H1 (cell line): ENCODE results near the gene SCO1. TPM values are rescaled to one million over a fixed set of nuclear protein-coding genes. Genes with fewer than 3 reads are reported as not detected.
A peak's percentile ranks its signal among the peaks of the same experiment; 100 is the strongest.

ENCODE experiments used
- CTCF ChIA-PET: fragments of 300-600 bp; sonication (Branson Sonifier 250); formaldehyde crosslinking; loops from one replicate; lab custom pipeline; 2021; ENCODE audit not compliant: partially characterized antibody; lab: Charles Lee
- POLR2A ChIA-PET: fragments of 300-600 bp; sonication (Branson Sonifier 250); formaldehyde crosslinking; loops from one replicate; lab custom pipeline; 2021; ENCODE audit warnings: inconsistent platforms; ENCODE audit not compliant: partially characterized antibody; lab: Charles Lee
- DNase-seq, 2 experiments: peaks; one replicate each; pipeline versions ENCODE4 v3.0.0 to v3.0.0-alpha.2; 2010 to 2022; ENCODE audit warnings: low spot score in 2 of 2, low read depth in 1 of 2, mixed read lengths in 1 of 2
- FAIRE-seq: peaks from 2 replicates; lab custom pipeline; 2011; peaks lifted over from hg19 to GRCh38; lab: Jason Lieb, UNC
- H2AFZ ChIP-seq: 2 replicates; pipeline ENCODE4 v1.8.1; 2012; ENCODE audit warnings: low read length, inconsistent platforms
- H2AK5ac ChIP-seq: 2 replicates; pipeline ENCODE4 v1.6.1; 2013; ENCODE audit warnings: low read depth, low read length
- H2BK120ac ChIP-seq: replicated peaks from 2 replicates; pipeline ENCODE3; 2013; ENCODE audit warnings: low read depth, low read length, inconsistent platforms
- H2BK12ac ChIP-seq: 2 replicates; pipeline ENCODE4 v1.6.1; 2013; ENCODE audit warnings: low read depth, low read length
- H2BK15ac ChIP-seq: 2 replicates; pipeline ENCODE4 v1.6.1; 2013; ENCODE audit warnings: low read length
- H2BK20ac ChIP-seq: 2 replicates; pipeline ENCODE4 v1.6.1; 2013; ENCODE audit warnings: low read length
- H2BK5ac ChIP-seq: 2 replicates; pipeline ENCODE4 v1.6.1; 2013; ENCODE audit warnings: low read depth, low read length
- H3K14ac ChIP-seq: 2 replicates; pipeline ENCODE4 v1.6.1; 2013; ENCODE audit warnings: inconsistent platforms; ENCODE audit not compliant: insufficient read length
- H3K18ac ChIP-seq: 2 replicates; pipeline ENCODE4 v1.6.1; 2013; ENCODE audit warnings: low read length; ENCODE audit errors: extremely low read depth
- H3K23ac ChIP-seq: 2 replicates; pipeline ENCODE4 v1.6.1; 2013; ENCODE audit warnings: inconsistent platforms; ENCODE audit not compliant: insufficient read length
- H3K23me2 ChIP-seq: 2 replicates; pipeline ENCODE4 v1.6.1; 2013; ENCODE audit warnings: low read depth, low read length
- H3K27ac ChIP-seq: 2 replicates; pipeline ENCODE4 v1.6.1; 2011; ENCODE audit warnings: low read depth, low read length, inconsistent platforms
- H3K27me3 ChIP-seq, 4 experiments: replicated peaks in 1 of 4; 1 replicate in 1 of 4; 2 replicates in 3 of 4; pipeline versions ENCODE4 v1.6.1 to v1.8.1; 2011 to 2013; ENCODE audit warnings: low read length in 3 of 4, mild to moderate bottlenecking in 3 of 4, inconsistent platforms in 2 of 4, mixed read lengths in 2 of 4, moderate library complexity in 1 of 4; ENCODE audit not compliant: control insufficient read depth in 3 of 4, insufficient read depth in 3 of 4; ENCODE audit errors: extremely low read depth in 1 of 4
- H3K36me3 ChIP-seq, 4 experiments: 2 replicates each; pipeline versions ENCODE4 v1.6.1 to v1.8.1; 2011 to 2013; ENCODE audit warnings: mild to moderate bottlenecking in 4 of 4, low read length in 3 of 4, moderate library complexity in 2 of 4, control low read depth in 1 of 4, inconsistent platforms in 1 of 4; ENCODE audit not compliant: insufficient read depth in 4 of 4, control insufficient read depth in 2 of 4
- H3K4ac ChIP-seq: replicated peaks from 2 replicates; pipeline ENCODE3; 2013; ENCODE audit warnings: low read length, low read depth, mixed read lengths, inconsistent platforms; ENCODE audit not compliant: insufficient read length
- H3K4me1 ChIP-seq, 4 experiments: replicated peaks in 1 of 4; 1 replicate in 1 of 4; 2 replicates in 3 of 4; pipeline versions ENCODE4 v1.6.1 to v1.8.1; 2011 to 2013; ENCODE audit warnings: low read length in 3 of 4, inconsistent platforms in 2 of 4, mixed read lengths in 1 of 4; ENCODE audit not compliant: insufficient read depth in 4 of 4, control insufficient read depth in 3 of 4
- H3K4me2 ChIP-seq, 2 experiments: 2 replicates each; pipeline versions ENCODE4 v1.6.1 to v1.8.1; 2011 to 2013; ENCODE audit warnings: low read depth in 2 of 2, low read length in 2 of 2, control low read depth in 1 of 2, inconsistent platforms in 1 of 2, mild to moderate bottlenecking in 1 of 2; ENCODE audit not compliant: insufficient read depth in 1 of 2
- H3K4me3 ChIP-seq, 4 experiments: fragments of 200-600, 300-600 bp in 1 of 4; sonication (generic), shearing (Covaris generic), sonication (Bioruptor Twin) in 1 of 4; 2 replicates each; pipeline versions ENCODE4 v1.5.1 to v1.8.1; 2011 to 2016; ENCODE audit warnings: low read length in 4 of 4, low read depth in 3 of 4, control low read depth in 2 of 4, inconsistent platforms in 2 of 4, mild to moderate bottlenecking in 2 of 4, mixed read lengths in 1 of 4, moderate library complexity in 1 of 4; ENCODE audit not compliant: insufficient read depth in 2 of 4; ENCODE audit errors: extremely low read depth in 1 of 4
- H3K56ac ChIP-seq: replicated peaks from 2 replicates; pipeline ENCODE3; 2013; ENCODE audit warnings: low read depth, mild to moderate bottlenecking, mixed read lengths, low read length, inconsistent platforms; ENCODE audit not compliant: insufficient read length
- H3K79me1 ChIP-seq: 2 replicates; pipeline ENCODE4 v1.6.1; 2013; ENCODE audit warnings: low read depth, low read length, control low read depth
- H3K79me2 ChIP-seq, 2 experiments: 2 replicates each; pipeline versions ENCODE4 v1.6.1 to v1.8.1; 2012 to 2013; ENCODE audit warnings: low read length in 2 of 2, mild to moderate bottlenecking in 2 of 2, inconsistent platforms in 1 of 2; ENCODE audit not compliant: insufficient read depth in 2 of 2, control insufficient read depth in 1 of 2
- H3K9ac ChIP-seq, 4 experiments: replicated peaks in 1 of 4; 1 replicate in 1 of 4; 2 replicates in 3 of 4; pipeline versions ENCODE4 v1.6.1 to v1.8.1; 2011 to 2013; ENCODE audit warnings: low read depth in 3 of 4, low read length in 3 of 4, control low read depth in 2 of 4, mild to moderate bottlenecking in 2 of 4, moderate library complexity in 2 of 4, inconsistent platforms in 1 of 4; ENCODE audit errors: extremely low read depth in 1 of 4
- H3K9me3 ChIP-seq, 2 experiments: 2 replicates each; pipeline versions ENCODE4 v1.6.1 to v1.8.1; 2012 to 2013; ENCODE audit warnings: mild to moderate bottlenecking in 2 of 2, moderate library complexity in 2 of 2, control low read depth in 1 of 2, inconsistent platforms in 1 of 2, low read depth in 1 of 2, low read length in 1 of 2, mixed read lengths in 1 of 2; ENCODE audit not compliant: insufficient read depth in 2 of 2
- H4K20me1 ChIP-seq, 2 experiments: replicated peaks in 1 of 2; 2 replicates each; pipeline versions ENCODE3 to v1.8.1; 2011 to 2013; ENCODE audit warnings: inconsistent platforms in 2 of 2, low read length in 2 of 2, mild to moderate bottlenecking in 1 of 2; ENCODE audit not compliant: insufficient read depth in 2 of 2, control insufficient read depth in 1 of 2
- H4K5ac ChIP-seq: 2 replicates; pipeline ENCODE4 v1.6.1; 2013; ENCODE audit warnings: low read length, low read depth, mixed read lengths, inconsistent platforms; ENCODE audit not compliant: insufficient read length
- H4K8ac ChIP-seq: 2 replicates; pipeline ENCODE4 v1.8.0; 2013; ENCODE audit warnings: mild to moderate bottlenecking, moderate library complexity, low read length, inconsistent platforms; ENCODE audit not compliant: insufficient read depth; ENCODE audit errors: extremely low read depth
- H4K91ac ChIP-seq: replicated peaks from 2 replicates; pipeline ENCODE3; 2013; ENCODE audit warnings: low read length, mixed read lengths, inconsistent platforms; ENCODE audit not compliant: insufficient read length
- ASH2L ChIP-seq: fragments of 200-600, 300-600 bp; sonication (generic); IDR thresholded peaks from one replicate; pipeline ENCODE4 v1.7.1; 2017; ENCODE audit warnings: low read length
- CHD2 ChIP-seq: IDR thresholded peaks from 2 replicates; pipeline ENCODE4 v1.6.1; 2012; ENCODE audit warnings: low read length, improper control_type of control experiment
- KDM4A ChIP-seq: IDR thresholded peaks from one replicate; pipeline ENCODE4 v1.7.1; 2012; ENCODE audit warnings: low read depth, mild to moderate bottlenecking, moderate library complexity, low read length, inconsistent platforms; ENCODE audit not compliant: severe bottlenecking
- SP2 ChIP-seq: IDR thresholded peaks from 2 replicates; pipeline ENCODE4 v1.6.1; 2012; ENCODE audit warnings: mild to moderate bottlenecking, low read length, inconsistent platforms
- YY1 ChIP-seq: IDR thresholded peaks from 2 replicates; pipeline ENCODE4 v1.6.1; 2011; ENCODE audit warnings: low read depth, mild to moderate bottlenecking, low read length
- WGBS, 2 experiments: shearing (Covaris generic) in 1 of 2; methylation state at CpG; one replicate each; pipeline versions ENCODE4 v1.1.6 to v1.1.7; 2013 to 2015; ENCODE audit warnings: low lambda C conversion rate in 2 of 2, mixed read lengths in 2 of 2, inconsistent platforms in 1 of 2, low coverage in 1 of 2, missing lambda C conversion rate in 1 of 2; ENCODE audit not compliant: insufficient replicate concordance in 2 of 2, insufficient coverage in 1 of 2, insufficient read length in 1 of 2; ENCODE audit errors: extremely low coverage in 1 of 2, missing lambda C conversion rate in 1 of 2; 5-methylcytosine and 5-hydroxymethylcytosine counted together
- polyA plus RNA-seq, 7 experiments: library from polyadenylated mRNA; depleted of rRNA in 3 of 7; stranded (reverse) in 5 of 7; unstranded in 2 of 7; fragments of >200 nt in 5 of 7; fragments of 200-250 nt in 2 of 7; gene quantifications; 1 replicate in 5 of 7; 2 replicates in 1 of 7; 4 replicates in 1 of 7; pipeline versions ENCODE4 v1.2.1 to v1.2.3, GENCODE V29; 2011 to 2013; ENCODE audit warnings: missing spikeins in 2 of 7, mixed read lengths in 2 of 7
- total RNA-seq: library from RNA; stranded (reverse); fragmentation: NEBNext Ultra II Directional; extraction: Animal tissue kit (Norgen Biotek cat#: 25700); gene quantifications from 2 replicates; pipeline ENCODE4 v1.2.1, GENCODE V29; 2021

SCO1 gene
- total and polyA plus RNA-seq, 2 of the 8 experiments (the other 6 are each of a cell fraction or from before 2014, with no cell fraction given): 18.7 to 61.8 TPM

GRCh38 chr17:10744501-10745000 lies 47.2 kb upstream of the SCO1 start:
- H3K4me1 ChIP-seq: peaks cover 0 to 5% (median 2%) of the 10 kb centered on the region in 4 experiments; a peak in 3 of 7 replicates
- no peak overlapping the region for H3K4me2 ChIP-seq
- H2AFZ ChIP-seq: no peak overlapping the region
- FAIRE-seq: no peak
- no peak overlapping the region for H3K14ac ChIP-seq
- no peaks in the 10 kb centered on the region for H3K79me2 ChIP-seq
- no peak overlapping the region for H2BK12ac ChIP-seq
- H2BK20ac ChIP-seq: no peak overlapping the region
- H3K18ac ChIP-seq: no peak overlapping the region
- H3K27me3 ChIP-seq: no peaks in the 10 kb centered on the region
- H2BK120ac ChIP-seq: no peak overlapping the region
- H3K4me3 ChIP-seq: no peak overlapping the region
- H3K4ac ChIP-seq: no peak overlapping the region
- no peaks in the 10 kb centered on the region for H3K79me1 ChIP-seq
- H4K5ac ChIP-seq: no peak overlapping the region
- H2BK15ac ChIP-seq: no peak overlapping the region
- H3K36me3 ChIP-seq: no peaks in the 10 kb centered on the region
- H2AK5ac ChIP-seq: no peak overlapping the region
- H4K20me1 ChIP-seq: no peaks in the 10 kb centered on the region
- DNase-seq: no peak
- no peak overlapping the region for H2BK5ac ChIP-seq
- 89% methylated on average over 7 of the region's 7 CpGs; no CpG with 5 or more reads in 1 of the 2 experiments for WGBS, 2 experiments
- H3K9me3 ChIP-seq: no peaks in the 10 kb centered on the region
- peak overlapping the region in 1 of 4 experiments; percentile 21; a peak in 1 of 7 replicates for H3K9ac ChIP-seq
- no peak overlapping the region for H3K27ac ChIP-seq
- no peak overlapping the region for H3K56ac ChIP-seq
- no peaks in the 10 kb centered on the region for H3K23me2 ChIP-seq
- no peak overlapping the region for H3K23ac ChIP-seq
- no peak overlapping the region for H4K8ac ChIP-seq
- CTCF ChIA-PET: no interaction called here
- no peak overlapping the region for H4K91ac ChIP-seq
- POLR2A ChIA-PET: no interaction called here
- no peak for TF ChIP-seq KDM4A
- no peak for TF ChIP-seq ASH2L
- TF ChIP-seq YY1: no peak
- TF ChIP-seq CHD2: no peak
- TF ChIP-seq SP2: no peak
